Stomach (tissue), 9 donors: Measurements from ENCODE around the gene MYO1H. TPM values are rescaled to one million over a fixed set of nuclear protein-coding genes. Genes with fewer than 3 reads are reported as not detected.
"Not testable (repeated sequence)": the region's sequence is repeated elsewhere in the genome, so short reads cannot be mapped to it uniquely, and the experiment has no call there.

Experiments used
- DNase-seq, 2 donors: peaks; one replicate each; pipeline versions ENCODE4 v3.0.0 to v3.0.0-alpha.2; 2013 to 2019
- H3K27ac ChIP-seq, 5 donors: fragments of 200-600 bp in 4 of 5; sonication (generic) in 4 of 5; one replicate each; pipeline ENCODE4 v1.5.1; 2013 to 2019; ENCODE audit warnings: mild to moderate bottlenecking in 1 of 5, moderate library complexity in 1 of 5
- H3K27me3 ChIP-seq, 3 donors: fragments of 200-600 bp; sonication (generic); one replicate each; pipeline ENCODE4 v1.5.1; 2017 to 2019; ENCODE audit warnings: mixed run types in 1 of 3
- H3K36me3 ChIP-seq, 4 donors: fragments of 200-600 bp; sonication (generic); 1 replicate in 3 of 4; 2 replicates in 1 of 4; pipeline ENCODE4 v1.5.1; 2016 to 2019
- H3K4me1 ChIP-seq, 4 donors: fragments of 200-600 bp; sonication (generic); one replicate each; pipeline ENCODE4 v1.5.1; 2016 to 2019
- H3K4me3 ChIP-seq, 4 donors: fragments of 200-600 bp; sonication (generic) in 3 of 4; one replicate each; pipeline ENCODE4 v1.5.1; 2016 to 2019; ENCODE audit warnings: mild to moderate bottlenecking in 1 of 4
- H3K9me3 ChIP-seq, 4 donors: fragments of 200-600 bp; sonication (generic); one replicate each; pipeline ENCODE4 v1.5.1; 2016 to 2019
- EP300 ChIP-seq: sonication (generic); formaldehyde crosslinking; IDR thresholded peaks from one replicate; pipeline ENCODE4 v1.6.1; 2017; ENCODE audit warnings: antibody characterized with exemption
- POLR2A ChIP-seq, 4 donors: fragments of 450-650 bp; IDR thresholded peaks; one replicate each; pipeline ENCODE4 v1.6.1; 2016; ENCODE audit warnings: antibody characterized with exemption in 4 of 4, control low read depth in 2 of 4, mild to moderate bottlenecking in 1 of 4, moderate library complexity in 1 of 4
- POLR2AphosphoS5 ChIP-seq, 3 donors: sonication (generic); formaldehyde crosslinking; IDR thresholded peaks; one replicate each; pipeline ENCODE4 v1.6.1; 2016; ENCODE audit warnings: antibody characterized with exemption in 3 of 3
- WGBS, 5 donors: extraction: QIAGEN DNeasy Blood & Tissue Kit in 3 of 5; methylation state at CpG; one replicate each; pipeline versions ENCODE4 v1.1.5 to v1.1.7; 2013 to 2018; 5-methylcytosine and 5-hydroxymethylcytosine counted together
- intact Hi-C: fragments of 100-400 bp; cut with DNase I; formaldehyde crosslinking; loops from one replicate; pipeline ENCODE4 v1.15.1; 2023; ENCODE audit warnings: low total_unique reads
- polyA plus RNA-seq, 3 donors: library from polyadenylated mRNA; stranded (reverse); fragments of 200-250 nt; gene quantifications; one replicate each; pipeline ENCODE4 v1.2.3, GENCODE V29; 2013
- total RNA-seq, 5 donors: library from RNA; depleted of rRNA; stranded (reverse); fragments of >200 nt; gene quantifications; one replicate each; pipeline versions ENCODE4 v1.1.0 to v1.2.3, GENCODE V29; 2014 to 2016
- TF ChIP-seq, protein P1 (sequence below), 7 experiments: fragments of 450-650 bp in 4 of 7; fragments of 200-600 bp in 3 of 7; sonication (generic) in 3 of 7; IDR thresholded peaks; one replicate each; pipeline ENCODE4 v1.5.1; 2016 to 2019; ENCODE audit warnings: antibody characterized with exemption in 7 of 7, control low read depth in 2 of 7, mild to moderate bottlenecking in 1 of 7
- donor health status: healthy with polysubstance abuse.
- donor health status: Bipolar disorder and iron deficiency.
- donor health status: healthy.

MYO1H gene
- total and polyA plus RNA-seq, 8 donors = 0.08 TPM; not detected in 7

GRCh38 chr12:109394891-109395290 is 47.2 kb downstream of the MYO1H start:
- H3K4me3 ChIP-seq = no peak overlapping the region
- H3K36me3 ChIP-seq = no peaks in the 10 kb centered on the region
- DNase-seq = no peak
- 85 to 91% (median 88%) methylated on average over 5 of the region's 5 CpGs for WGBS, 5 donors
- no peaks in the 10 kb centered on the region for H3K4me1 ChIP-seq
- no peak for TF ChIP-seq EP300
- TF ChIP-seq POLR2AphosphoS5 (IDR thresholded peaks at IDR 0.05) = no peak
- no peak for TF ChIP-seq POLR2A (IDR thresholded peaks at IDR 0.05)
- TF ChIP-seq, protein P1, sequence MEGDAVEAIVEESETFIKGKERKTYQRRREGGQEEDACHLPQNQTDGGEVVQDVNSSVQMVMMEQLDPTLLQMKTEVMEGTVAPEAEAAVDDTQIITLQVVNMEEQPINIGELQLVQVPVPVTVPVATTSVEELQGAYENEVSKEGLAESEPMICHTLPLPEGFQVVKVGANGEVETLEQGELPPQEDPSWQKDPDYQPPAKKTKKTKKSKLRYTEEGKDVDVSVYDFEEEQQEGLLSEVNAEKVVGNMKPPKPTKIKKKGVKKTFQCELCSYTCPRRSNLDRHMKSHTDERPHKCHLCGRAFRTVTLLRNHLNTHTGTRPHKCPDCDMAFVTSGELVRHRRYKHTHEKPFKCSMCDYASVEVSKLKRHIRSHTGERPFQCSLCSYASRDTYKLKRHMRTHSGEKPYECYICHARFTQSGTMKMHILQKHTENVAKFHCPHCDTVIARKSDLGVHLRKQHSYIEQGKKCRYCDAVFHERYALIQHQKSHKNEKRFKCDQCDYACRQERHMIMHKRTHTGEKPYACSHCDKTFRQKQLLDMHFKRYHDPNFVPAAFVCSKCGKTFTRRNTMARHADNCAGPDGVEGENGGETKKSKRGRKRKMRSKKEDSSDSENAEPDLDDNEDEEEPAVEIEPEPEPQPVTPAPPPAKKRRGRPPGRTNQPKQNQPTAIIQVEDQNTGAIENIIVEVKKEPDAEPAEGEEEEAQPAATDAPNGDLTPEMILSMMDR (IDR thresholded peaks at IDR 0.05) = no peak
- peaks cover 0 to 32% (median 0%) of the 10 kb centered on the region in 3 donors for H3K27me3 ChIP-seq
- intact Hi-C loops = no loop called here
- no peaks in the 10 kb centered on the region for H3K9me3 ChIP-seq
- H3K27ac ChIP-seq = no peak overlapping the region

- H3K36me3 ChIP-seq, H3K4me3 ChIP-seq, H3K4me1 ChIP-seq, DNase-seq, H3K9me3 ChIP-seq, intact Hi-C loops, H3K27ac ChIP-seq: not testable (repeated sequence)
- peaks cover 0 to 28% (median 6%) of the 10 kb centered on the region in 3 donors for H3K27me3 ChIP-seq
- WGBS, 5 donors = 94 to 100% (median 97%) methylated on average over 2 of the region's 2 CpGs
Measured at GRCh38 chr12:109404841-109405240, 57.1 kb downstream of the MYO1H start.

GRCh38 chr12:109406147-109406546 is 58.4 kb downstream of the MYO1H start:
- H3K36me3 ChIP-seq, H3K4me3 ChIP-seq, H3K9me3 ChIP-seq, H3K4me1 ChIP-seq, intact Hi-C loops, DNase-seq, H3K27ac ChIP-seq: not testable (repeated sequence)
- 93 to 97% (median 95%) methylated on average over 4 of the region's 4 CpGs for WGBS, 5 donors
- peaks cover 0 to 18% (median 6%) of the 10 kb centered on the region in 3 donors for H3K27me3 ChIP-seq

- TF ChIP-seq, protein P1 (IDR thresholded peaks at IDR 0.05) = no peak
- TF ChIP-seq POLR2A (IDR thresholded peaks at IDR 0.05) (no peak), EP300 (no peak), POLR2AphosphoS5 (IDR thresholded peaks at IDR 0.05) (no peak)
- no peaks in the 10 kb centered on the region for H3K9me3 ChIP-seq
- peaks cover 0 to 19% (median 0%) of the 10 kb centered on the region in 3 donors for H3K27me3 ChIP-seq
- H3K4me1 ChIP-seq = no peaks in the 10 kb centered on the region
- H3K4me3 ChIP-seq = no peak overlapping the region
- no peaks in the 10 kb centered on the region for H3K36me3 ChIP-seq
- no peak for DNase-seq
- WGBS, 5 donors = 42 to 76% (median 69%) methylated on average over 4 of the region's 4 CpGs
- intact Hi-C loops = no loop called here
- no peak overlapping the region for H3K27ac ChIP-seq
Measured at GRCh38 chr12:109418848-109419480, 71.3 kb downstream of the MYO1H start.

DNA sequence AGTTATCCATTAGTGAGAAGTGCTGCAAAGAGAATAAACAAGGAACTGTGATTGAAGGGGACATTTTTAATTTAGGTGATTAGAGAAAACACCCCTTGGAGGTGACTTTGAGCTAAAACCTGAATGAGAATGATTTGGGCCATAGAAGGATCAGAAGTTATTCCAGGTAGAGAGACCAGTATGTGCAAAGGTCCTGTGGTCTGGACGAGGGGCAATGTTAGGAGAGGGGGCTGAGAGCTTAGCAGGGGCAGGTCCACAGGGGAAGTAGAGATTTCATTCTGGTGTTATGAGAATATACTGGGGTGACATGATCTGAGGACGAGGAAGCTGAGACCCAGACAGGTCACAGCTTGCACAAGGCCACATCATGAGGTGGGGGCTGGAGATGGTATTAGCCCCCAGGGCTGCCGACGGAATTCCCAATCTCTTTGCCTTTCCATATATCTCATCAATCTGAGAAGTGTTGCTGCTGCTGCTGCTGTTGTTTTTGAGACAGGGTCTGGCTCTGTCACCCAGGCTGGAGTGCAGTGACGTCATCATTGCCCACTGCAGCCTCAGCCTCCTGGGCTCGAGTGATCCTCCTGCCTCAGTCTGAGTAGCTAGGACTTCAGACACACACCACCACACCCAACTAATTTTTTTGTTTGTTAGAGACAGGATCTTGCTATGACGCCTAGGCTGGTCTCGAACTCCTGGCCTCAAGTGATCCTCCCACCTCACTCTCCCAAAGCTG is 73.8 kb downstream of the MYO1H start:
- TF ChIP-seq POLR2A (IDR thresholded peaks at IDR 0.05) (no peak), EP300 (no peak), POLR2AphosphoS5 (IDR thresholded peaks at IDR 0.05) (no peak)
- TF ChIP-seq, protein P1 (IDR thresholded peaks at IDR 0.05) = no peak
- DNase-seq = no peak
- intact Hi-C loops = loop anchor here (10.0 kb wide), 1 partner anchor 63 kb away; no protein-coding TSS in a partner anchor
- Histone ChIP-seq H3K27me3 (peaks cover 0 to 23% (median 0%) of the 10 kb centered on the region in 3 donors), H3K4me3 (no peak overlapping the region), H3K4me1 (no peaks in the 10 kb centered on the region), H3K9me3 (no peaks in the 10 kb centered on the region), H3K36me3 (no peaks in the 10 kb centered on the region), H3K27ac (no peak overlapping the region)
- 63 to 80% (median 74%) methylated on average over 8 of the region's 8 CpGs for WGBS, 5 donors
